Peyer's patch (tissue), 4 donors: ENCODE measurements around the gene MAML3. TPM values are rescaled to one million over a fixed set of nuclear protein-coding genes. Genes with fewer than 3 reads are reported as not detected.

Source experiments
- DNase-seq, 3 donors: peaks; one replicate each; pipeline ENCODE4 v3.0.0-alpha.2; 2017 to 2019
- H3K27ac ChIP-seq, 4 donors: fragments of 200-600 bp; sonication (generic); one replicate each; pipeline ENCODE4 v1.5.1; 2016 to 2019
- H3K27me3 ChIP-seq, 2 donors: fragments of 200-600 bp; sonication (generic); one replicate each; pipeline ENCODE4 v1.5.1; 2019
- H3K36me3 ChIP-seq, 3 donors: fragments of 200-600 bp; sonication (generic); one replicate each; pipeline ENCODE4 v1.5.1; 2016 to 2019
- H3K4me1 ChIP-seq, 4 donors: fragments of 200-600 bp; sonication (generic); one replicate each; pipeline ENCODE4 v1.5.1; 2016 to 2019
- H3K4me3 ChIP-seq, 4 donors: fragments of 200-600 bp; sonication (generic); 1 replicate in 3 of 4; 2 replicates in 1 of 4; pipeline ENCODE4 v1.5.1; 2016 to 2019; ENCODE audit warnings: mild to moderate bottlenecking in 1 of 4
- H3K9me3 ChIP-seq, 4 donors: fragments of 200-600 bp; sonication (generic); one replicate each; pipeline ENCODE4 v1.5.1; 2016 to 2019; ENCODE audit warnings: mild to moderate bottlenecking in 1 of 4
- CTCF ChIP-seq, 6 experiments: fragments of 450-650 bp in 4 of 6; fragments of 200-600 bp in 2 of 6; sonication (generic) in 1 of 6; IDR thresholded peaks; one replicate each; pipeline ENCODE4 v1.5.1; 2017 to 2019; ENCODE audit warnings: antibody characterized with exemption in 6 of 6, mild to moderate bottlenecking in 3 of 6, moderate library complexity in 1 of 6
- POLR2A ChIP-seq, 2 donors: fragments of 450-650 bp; IDR thresholded peaks; one replicate each; pipeline ENCODE4 v1.5.1; 2017; ENCODE audit warnings: antibody characterized with exemption in 2 of 2, mild to moderate bottlenecking in 2 of 2, moderate library complexity in 2 of 2
- total RNA-seq, 4 donors: library from RNA; depleted of rRNA; stranded (reverse); fragments of >200 nt; gene quantifications; one replicate each; pipeline ENCODE4 v1.1.0, GENCODE V29; 2016

MAML3 gene
- total RNA-seq, 4 donors from 2014 or later = 6.5 to 44.6 (median 22.1) TPM

- H3K4me3 ChIP-seq = no peak overlapping the region
- H3K27ac ChIP-seq = no peak overlapping the region
- H3K9me3 ChIP-seq = no peaks in the 10 kb centered on the region
- no peaks in the 10 kb centered on the region for H3K27me3 ChIP-seq
- H3K4me1 ChIP-seq = peaks cover 0 to 34% (median 1%) of the 10 kb centered on the region in 4 donors
- H3K36me3 ChIP-seq = peaks cover 0 to 16% (median 0%) of the 10 kb centered on the region in 3 donors
- TF ChIP-seq CTCF (IDR thresholded peaks at IDR 0.05) = no peak
- no peak for TF ChIP-seq POLR2A (IDR thresholded peaks at IDR 0.05)
- no peak for DNase-seq
These were observed 468.8 kb downstream of the MAML3 start for GRCh38 chr4:139685180-139685579.

GRCh38 chr4:139684351-139684750 is 469.6 kb downstream of the MAML3 start:
- H3K27me3 ChIP-seq = no peaks in the 10 kb centered on the region

GRCh38 chr4:139682741-139683151 is 471.2 kb downstream of the MAML3 start:
- no peak overlapping the region for H3K27ac ChIP-seq

More at GRCh38 chr4:139684351-139684750, 469.6 kb downstream of the MAML3 start:
- peaks cover 0 to 29% (median 1%) of the 10 kb centered on the region in 4 donors for H3K4me1 ChIP-seq
- DNase-seq = no peak
- H3K36me3 ChIP-seq = peaks cover 0 to 23% (median 0%) of the 10 kb centered on the region in 3 donors
- no peaks in the 10 kb centered on the region for H3K9me3 ChIP-seq
- no peak overlapping the region for H3K4me3 ChIP-seq
- TF ChIP-seq CTCF (IDR thresholded peaks at IDR 0.05) = no peak
- no peak for TF ChIP-seq POLR2A (IDR thresholded peaks at IDR 0.05)
- no peak overlapping the region for H3K27ac ChIP-seq

GRCh38 chr4:139682309-139682708 is 471.7 kb downstream of the MAML3 start:
- Histone ChIP-seq H3K4me3 (no peak overlapping the region), H3K36me3 (peaks cover 0 to 42% (median 0%) of the 10 kb centered on the region in 3 donors), H3K9me3 (no peaks in the 10 kb centered on the region), H3K4me1 (peaks cover 0 to 19% (median 0%) of the 10 kb centered on the region in 4 donors), H3K27ac (no peak overlapping the region), H3K27me3 (no peaks in the 10 kb centered on the region)
- DNase-seq = no peak
- no peak for TF ChIP-seq CTCF (IDR thresholded peaks at IDR 0.05)

More at GRCh38 chr4:139682741-139683151, 471.2 kb downstream of the MAML3 start:
- no peak overlapping the region for H3K4me3 ChIP-seq
- H3K36me3 ChIP-seq = peaks cover 0 to 39% (median 0%) of the 10 kb centered on the region in 3 donors
- peaks cover 0 to 19% (median 0%) of the 10 kb centered on the region in 4 donors for H3K4me1 ChIP-seq
- H3K9me3 ChIP-seq = no peaks in the 10 kb centered on the region
- no peaks in the 10 kb centered on the region for H3K27me3 ChIP-seq
- DNase-seq = no peak
- TF ChIP-seq CTCF (IDR thresholded peaks at IDR 0.05) = no peak
- no peak for TF ChIP-seq POLR2A (IDR thresholded peaks at IDR 0.05)

GRCh38 chr4:139676913-139677585 is 476.9 kb downstream of the MAML3 start:
- H3K27ac ChIP-seq = no peak overlapping the region
- H3K9me3 ChIP-seq = no peaks in the 10 kb centered on the region
- H3K4me1 ChIP-seq = no peaks in the 10 kb centered on the region
- H3K4me3 ChIP-seq = no peak overlapping the region
- no peaks in the 10 kb centered on the region for H3K27me3 ChIP-seq
- no peak for DNase-seq
- peaks cover 0 to 41% (median 0%) of the 10 kb centered on the region in 3 donors for H3K36me3 ChIP-seq
- no peak for TF ChIP-seq CTCF (IDR thresholded peaks at IDR 0.05)
- no peak for TF ChIP-seq POLR2A (IDR thresholded peaks at IDR 0.05)
